Endodermal cell (in vitro differentiated cells): ENCODE results near the gene VSX2. TPM values are rescaled to one million over a fixed set of nuclear protein-coding genes. Genes with fewer than 3 reads are reported as not detected.
"Not testable (repeated sequence)": the region's sequence is repeated elsewhere in the genome, so short reads cannot be mapped to it uniquely, and the experiment has no call there.

Source experiments
- DNase-seq: peaks from one replicate; pipeline ENCODE4 v3.0.0-alpha.2; 2017
- H3K27ac ChIP-seq: 2 replicates; pipeline ENCODE4 v1.5.1; 2013; ENCODE audit warnings: mild to moderate bottlenecking, low read depth, low read length, moderate library complexity
- H3K27me3 ChIP-seq: 2 replicates; pipeline ENCODE4 v1.6.1; 2013; ENCODE audit warnings: mild to moderate bottlenecking, low read length, moderate library complexity; ENCODE audit not compliant: insufficient read depth, control insufficient read depth, poor library complexity, severe bottlenecking
- H3K36me3 ChIP-seq: 2 replicates; pipeline ENCODE4 v1.7.0; 2013; ENCODE audit warnings: mild to moderate bottlenecking, low read length, moderate library complexity; ENCODE audit not compliant: control insufficient read depth, insufficient read depth
- H3K4me1 ChIP-seq: one replicate; pipeline ENCODE4 v1.7.0; 2013; ENCODE audit warnings: low read length; ENCODE audit not compliant: control insufficient read depth, insufficient read depth
- H3K4me3 ChIP-seq: 2 replicates; pipeline ENCODE4 v1.5.1; 2013; ENCODE audit warnings: mild to moderate bottlenecking, low read length, moderate library complexity
- H3K9ac ChIP-seq: 2 replicates; pipeline ENCODE4 v1.6.1; 2013; ENCODE audit warnings: mild to moderate bottlenecking, low read length, moderate library complexity; ENCODE audit not compliant: poor library complexity, severe bottlenecking; ENCODE audit errors: extremely low read depth
- H3K9me3 ChIP-seq: 2 replicates; pipeline ENCODE4 v1.6.1; 2013; ENCODE audit warnings: mild to moderate bottlenecking, low read length, moderate library complexity; ENCODE audit not compliant: control insufficient read depth
- H3K27ac Mint-ChIP-seq: 2 replicates; pipeline ENCODE4 v1.8.0; 2020; ENCODE audit warnings: mixed read lengths
- H3K27me3 Mint-ChIP-seq: 2 replicates; pipeline ENCODE4 v1.8.0; 2021; ENCODE audit warnings: mild to moderate bottlenecking, mixed read lengths; ENCODE audit not compliant: insufficient read depth
- H3K36me3 Mint-ChIP-seq: 2 replicates; pipeline ENCODE4 v1.8.0; 2020; ENCODE audit warnings: low read depth, mixed read lengths
- H3K4me1 Mint-ChIP-seq: 2 replicates; pipeline ENCODE4 v1.8.0; 2020; ENCODE audit warnings: mixed read lengths
- H3K4me3 Mint-ChIP-seq: 2 replicates; pipeline ENCODE4 v1.8.0; 2020; ENCODE audit warnings: mild to moderate bottlenecking, moderate library complexity, mixed read lengths
- H3K9me3 Mint-ChIP-seq: 2 replicates; pipeline ENCODE4 v1.8.0; 2020; ENCODE audit warnings: mild to moderate bottlenecking, mixed read lengths
- WGBS, 2 experiments: methylation state at CpG; one replicate each; pipeline versions ENCODE4 v1.1.5 to v1.1.7; 2013; ENCODE audit warnings: missing lambda C conversion rate in 2 of 2, mixed read lengths in 1 of 2; ENCODE audit not compliant: insufficient coverage in 1 of 2, insufficient read length in 1 of 2; 5-methylcytosine and 5-hydroxymethylcytosine counted together
- total RNA-seq, 2 donors: library from RNA; stranded (reverse); fragmentation: NEBNext Ultra II Directional in 1 of 2; extraction: Animal tissue kit (Norgen Biotek cat#: 25700) in 1 of 2; gene quantifications; 2 replicates in 1 of 2; 3 replicates in 1 of 2; pipeline ENCODE4 v1.2.1, GENCODE V29; 2021
- TF ChIP-seq, protein P1 (sequence below): fragments of 200-600 bp; sonication (generic); conservative IDR thresholded peaks from 2 replicates; pipeline ENCODE4 v1.5.0; 2021; ENCODE audit warnings: antibody characterized with exemption, mild to moderate bottlenecking

Gene VSX2
- total RNA-seq, 2 donors from 2014 or later: not detected

DNA sequence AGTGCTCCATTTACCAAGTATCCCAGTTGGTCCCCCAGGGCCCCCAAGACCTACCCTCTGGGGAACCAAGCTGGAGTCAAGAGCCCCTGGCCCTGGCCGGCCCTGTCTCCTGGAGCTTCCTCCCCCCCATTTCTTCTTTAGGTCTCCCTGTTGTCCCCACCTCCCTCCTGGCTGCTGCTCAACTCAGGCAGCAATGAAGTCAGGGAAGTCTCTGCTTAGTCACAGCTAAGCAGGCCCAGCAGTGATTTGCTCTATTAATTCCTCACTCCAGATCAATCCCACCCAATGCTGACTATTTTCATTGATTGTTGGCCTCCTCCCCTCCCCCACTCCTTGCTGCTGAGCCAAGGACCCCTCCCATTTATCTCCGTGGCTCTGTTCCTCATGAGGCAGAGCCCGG, 28.3 kb downstream of the VSX2 start:
- H3K27me3 Mint-ChIP-seq: no peaks in the 10 kb centered on the region
- no peak overlapping the region for H3K27ac Mint-ChIP-seq
- H3K36me3 ChIP-seq: no peaks in the 10 kb centered on the region
- TF ChIP-seq, protein P1, sequence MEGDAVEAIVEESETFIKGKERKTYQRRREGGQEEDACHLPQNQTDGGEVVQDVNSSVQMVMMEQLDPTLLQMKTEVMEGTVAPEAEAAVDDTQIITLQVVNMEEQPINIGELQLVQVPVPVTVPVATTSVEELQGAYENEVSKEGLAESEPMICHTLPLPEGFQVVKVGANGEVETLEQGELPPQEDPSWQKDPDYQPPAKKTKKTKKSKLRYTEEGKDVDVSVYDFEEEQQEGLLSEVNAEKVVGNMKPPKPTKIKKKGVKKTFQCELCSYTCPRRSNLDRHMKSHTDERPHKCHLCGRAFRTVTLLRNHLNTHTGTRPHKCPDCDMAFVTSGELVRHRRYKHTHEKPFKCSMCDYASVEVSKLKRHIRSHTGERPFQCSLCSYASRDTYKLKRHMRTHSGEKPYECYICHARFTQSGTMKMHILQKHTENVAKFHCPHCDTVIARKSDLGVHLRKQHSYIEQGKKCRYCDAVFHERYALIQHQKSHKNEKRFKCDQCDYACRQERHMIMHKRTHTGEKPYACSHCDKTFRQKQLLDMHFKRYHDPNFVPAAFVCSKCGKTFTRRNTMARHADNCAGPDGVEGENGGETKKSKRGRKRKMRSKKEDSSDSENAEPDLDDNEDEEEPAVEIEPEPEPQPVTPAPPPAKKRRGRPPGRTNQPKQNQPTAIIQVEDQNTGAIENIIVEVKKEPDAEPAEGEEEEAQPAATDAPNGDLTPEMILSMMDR: no peak
- H3K27ac ChIP-seq: no peak overlapping the region
- WGBS, 2 experiments: 65 to 83% methylated on average over 1 to 3 of the region's 3 CpGs
- H3K36me3 Mint-ChIP-seq: no peaks in the 10 kb centered on the region
- H3K4me3 ChIP-seq: no peak overlapping the region
- peaks cover 5% of the 10 kb centered on the region for H3K4me1 Mint-ChIP-seq
- H3K4me1 ChIP-seq: no peaks in the 10 kb centered on the region
- no peak overlapping the region for H3K4me3 Mint-ChIP-seq
- DNase-seq: no peak
- H3K9me3 Mint-ChIP-seq: no peaks in the 10 kb centered on the region
- H3K9me3 ChIP-seq: no peaks in the 10 kb centered on the region
- no peaks in the 10 kb centered on the region for H3K27me3 ChIP-seq
- no peak overlapping the region for H3K9ac ChIP-seq

GRCh38 chr14:74270382-74271177, 31.3 kb downstream of the VSX2 start:
- H3K36me3 ChIP-seq, H3K27me3 Mint-ChIP-seq, H3K4me3 ChIP-seq, H3K27ac ChIP-seq, H3K4me1 ChIP-seq, H3K4me3 Mint-ChIP-seq, H3K9ac ChIP-seq, H3K27me3 ChIP-seq, H3K4me1 Mint-ChIP-seq, H3K36me3 Mint-ChIP-seq, H3K27ac Mint-ChIP-seq, H3K9me3 ChIP-seq, DNase-seq, H3K9me3 Mint-ChIP-seq: not testable (repeated sequence)
- 79 to 86% methylated on average over 9 to 14 of the region's 14 CpGs for WGBS, 2 experiments

DNA sequence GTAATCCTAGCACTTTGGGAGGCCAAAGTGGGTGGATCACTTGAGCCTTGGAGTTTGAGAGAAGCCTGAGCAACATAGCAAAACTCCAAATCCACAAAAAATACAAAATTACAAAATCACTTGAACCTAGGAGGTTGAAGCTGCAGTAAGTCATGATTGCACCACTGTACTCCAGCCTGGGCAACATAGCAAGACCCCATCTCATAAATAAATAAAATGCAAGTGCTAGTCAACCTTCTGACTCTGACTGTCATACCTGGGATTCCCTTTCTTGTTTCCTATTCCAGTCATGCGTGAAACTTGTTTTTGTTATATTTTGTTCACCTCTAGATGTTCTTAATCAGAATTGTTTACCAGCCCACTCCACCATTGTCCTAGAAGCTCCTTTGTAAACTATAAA, 32.1 kb downstream of the VSX2 start:
- no peak overlapping the region for H3K4me3 Mint-ChIP-seq
- H3K36me3 ChIP-seq: no peaks in the 10 kb centered on the region

More for the DNA sequence above, 32.1 kb downstream of the VSX2 start:
- Histone ChIP-seq H3K9ac (no peak overlapping the region), H3K4me3 (no peak overlapping the region), H3K27me3 (no peaks in the 10 kb centered on the region), H3K4me1 (no peaks in the 10 kb centered on the region), H3K9me3 (no peaks in the 10 kb centered on the region), H3K27ac (no peak overlapping the region)
- no peaks in the 10 kb centered on the region for H3K27me3 Mint-ChIP-seq
- H3K9me3 Mint-ChIP-seq: no peaks in the 10 kb centered on the region
- H3K27ac Mint-ChIP-seq: no peak overlapping the region
- DNase-seq: no peak
- no peaks in the 10 kb centered on the region for H3K36me3 Mint-ChIP-seq
- WGBS, 2 experiments: 94% methylated on average over 1 of the region's 1 CpG; no CpG with 5 or more reads in 1 of the 2 experiments
- TF ChIP-seq, protein P1: no peak
- H3K4me1 Mint-ChIP-seq: peaks cover 5% of the 10 kb centered on the region
